Endodermal cell (in vitro differentiated cells): ENCODE data around the gene IZUMO4. TPM values are rescaled to one million over a fixed set of nuclear protein-coding genes. Genes with fewer than 3 reads are reported as not detected.

Experiments used
- DNase-seq: peaks from one replicate; pipeline ENCODE4 v3.0.0-alpha.2; 2017
- H3K27ac ChIP-seq: 2 replicates; pipeline ENCODE4 v1.5.1; 2013; ENCODE audit warnings: mild to moderate bottlenecking, low read depth, low read length, moderate library complexity
- H3K27me3 ChIP-seq: 2 replicates; pipeline ENCODE4 v1.6.1; 2013; ENCODE audit warnings: mild to moderate bottlenecking, low read length, moderate library complexity; ENCODE audit not compliant: insufficient read depth, control insufficient read depth, poor library complexity, severe bottlenecking
- H3K36me3 ChIP-seq: 2 replicates; pipeline ENCODE4 v1.7.0; 2013; ENCODE audit warnings: mild to moderate bottlenecking, low read length, moderate library complexity; ENCODE audit not compliant: control insufficient read depth, insufficient read depth
- H3K4me1 ChIP-seq: one replicate; pipeline ENCODE4 v1.7.0; 2013; ENCODE audit warnings: low read length; ENCODE audit not compliant: control insufficient read depth, insufficient read depth
- H3K4me3 ChIP-seq: 2 replicates; pipeline ENCODE4 v1.5.1; 2013; ENCODE audit warnings: mild to moderate bottlenecking, low read length, moderate library complexity
- H3K9ac ChIP-seq: 2 replicates; pipeline ENCODE4 v1.6.1; 2013; ENCODE audit warnings: mild to moderate bottlenecking, low read length, moderate library complexity; ENCODE audit not compliant: poor library complexity, severe bottlenecking; ENCODE audit errors: extremely low read depth
- H3K9me3 ChIP-seq: 2 replicates; pipeline ENCODE4 v1.6.1; 2013; ENCODE audit warnings: mild to moderate bottlenecking, low read length, moderate library complexity; ENCODE audit not compliant: control insufficient read depth
- H3K27ac Mint-ChIP-seq: 2 replicates; pipeline ENCODE4 v1.8.0; 2020; ENCODE audit warnings: mixed read lengths
- H3K27me3 Mint-ChIP-seq: 2 replicates; pipeline ENCODE4 v1.8.0; 2021; ENCODE audit warnings: mild to moderate bottlenecking, mixed read lengths; ENCODE audit not compliant: insufficient read depth
- H3K36me3 Mint-ChIP-seq: 2 replicates; pipeline ENCODE4 v1.8.0; 2020; ENCODE audit warnings: low read depth, mixed read lengths
- H3K4me1 Mint-ChIP-seq: 2 replicates; pipeline ENCODE4 v1.8.0; 2020; ENCODE audit warnings: mixed read lengths
- H3K4me3 Mint-ChIP-seq: 2 replicates; pipeline ENCODE4 v1.8.0; 2020; ENCODE audit warnings: mild to moderate bottlenecking, moderate library complexity, mixed read lengths
- H3K9me3 Mint-ChIP-seq: 2 replicates; pipeline ENCODE4 v1.8.0; 2020; ENCODE audit warnings: mild to moderate bottlenecking, mixed read lengths
- WGBS, 2 experiments: methylation state at CpG; one replicate each; pipeline versions ENCODE4 v1.1.5 to v1.1.7; 2013; ENCODE audit warnings: missing lambda C conversion rate in 2 of 2, mixed read lengths in 1 of 2; ENCODE audit not compliant: insufficient coverage in 1 of 2, insufficient read length in 1 of 2; 5-methylcytosine and 5-hydroxymethylcytosine counted together
- long read RNA-seq, 4 experiments: library from polyadenylated mRNA in 2 of 4; library from RNA in 1 of 4; library from capped mRNA in 1 of 4; stranded (forward) in 3 of 4; unstranded in 1 of 4; transcript quantifications; one replicate each; pipeline ENCODE4 v2.0.0, GENCODE V29; 2020 to 2021; ENCODE audit warnings: inconsistent platforms in 1 of 4
- polyA plus RNA-seq, 2 experiments: library from polyadenylated mRNA; stranded (reverse); fragments of 50-300 nt; gene quantifications; one replicate each; pipeline ENCODE4 v1.2.3, GENCODE V29; 2013
- total RNA-seq, 2 donors: library from RNA; stranded (reverse); fragmentation: NEBNext Ultra II Directional in 1 of 2; extraction: Animal tissue kit (Norgen Biotek cat#: 25700) in 1 of 2; gene quantifications; 2 replicates in 1 of 2; 3 replicates in 1 of 2; pipeline ENCODE4 v1.2.1, GENCODE V29; 2021
- TF ChIP-seq, protein P1 (sequence below): fragments of 200-600 bp; sonication (generic); conservative IDR thresholded peaks from 2 replicates; pipeline ENCODE4 v1.5.0; 2021; ENCODE audit warnings: antibody characterized with exemption, mild to moderate bottlenecking

The IZUMO4 gene
- total RNA-seq, result 1 to 10 TPM; 4.3 to 5.4 TPM
- 4.3 TPM for polyA plus RNA-seq (2013, experiment 1 of 2)
- polyA plus RNA-seq (2013, experiment 2 of 2), result 4.6 TPM
- long read RNA-seq, experiment 1, result 0 reads
- long read RNA-seq, experiment 2, partial matches to known transcripts, result 0 of 1 reads
- long read RNA-seq, experiment 2, other reads (novel, unspliced or antisense), result 1 of 1 reads
- long read RNA-seq, experiment 3, partial matches to known transcripts, result 0 of 1 reads
- long read RNA-seq, experiment 3, other reads (novel, unspliced or antisense), result 1 of 1 reads
- long read RNA-seq, experiment 4, result 0 reads

DNA sequence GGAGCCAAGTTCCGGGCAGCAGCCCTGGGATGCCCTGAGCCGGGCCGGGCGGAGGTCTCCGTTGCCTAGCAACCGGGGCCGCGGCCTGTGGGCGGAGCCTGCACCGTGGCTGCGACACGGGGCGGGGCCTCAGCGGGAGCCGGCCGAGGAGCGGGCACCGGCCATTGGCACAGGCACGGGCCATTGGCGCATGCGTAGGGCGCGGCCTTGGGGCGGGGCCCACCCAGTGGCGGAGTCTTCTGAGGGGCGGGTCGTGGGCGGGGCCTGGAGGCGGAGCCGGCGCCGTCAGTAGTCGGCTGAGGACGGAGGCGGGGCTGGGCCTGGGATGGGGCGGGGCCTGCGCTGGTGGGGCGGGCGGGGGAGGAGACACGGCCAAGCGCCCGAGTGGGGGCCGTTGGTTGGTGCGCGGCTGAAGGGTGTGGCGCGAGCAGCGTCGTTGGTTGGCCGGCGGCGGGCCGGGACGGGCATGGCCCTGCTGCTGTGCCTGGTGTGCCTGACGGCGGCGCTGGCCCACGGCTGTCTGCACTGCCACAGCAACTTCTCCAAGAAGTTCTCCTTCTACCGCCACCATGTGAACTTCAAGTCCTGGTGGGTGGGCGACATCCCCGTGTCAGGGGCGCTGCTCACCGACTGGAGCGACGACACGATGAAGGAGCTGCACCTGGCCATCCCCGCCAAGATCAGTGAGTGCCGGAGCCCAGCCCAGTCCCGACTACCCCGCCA lies at the start of gene IZUMO4:
Gene IZUMO4 (plus strand): TSS at position 436 of the 723 bp plus-strand sequence. CDS start 31 bp downstream, at position 467.
- TF ChIP-seq, protein P1, sequence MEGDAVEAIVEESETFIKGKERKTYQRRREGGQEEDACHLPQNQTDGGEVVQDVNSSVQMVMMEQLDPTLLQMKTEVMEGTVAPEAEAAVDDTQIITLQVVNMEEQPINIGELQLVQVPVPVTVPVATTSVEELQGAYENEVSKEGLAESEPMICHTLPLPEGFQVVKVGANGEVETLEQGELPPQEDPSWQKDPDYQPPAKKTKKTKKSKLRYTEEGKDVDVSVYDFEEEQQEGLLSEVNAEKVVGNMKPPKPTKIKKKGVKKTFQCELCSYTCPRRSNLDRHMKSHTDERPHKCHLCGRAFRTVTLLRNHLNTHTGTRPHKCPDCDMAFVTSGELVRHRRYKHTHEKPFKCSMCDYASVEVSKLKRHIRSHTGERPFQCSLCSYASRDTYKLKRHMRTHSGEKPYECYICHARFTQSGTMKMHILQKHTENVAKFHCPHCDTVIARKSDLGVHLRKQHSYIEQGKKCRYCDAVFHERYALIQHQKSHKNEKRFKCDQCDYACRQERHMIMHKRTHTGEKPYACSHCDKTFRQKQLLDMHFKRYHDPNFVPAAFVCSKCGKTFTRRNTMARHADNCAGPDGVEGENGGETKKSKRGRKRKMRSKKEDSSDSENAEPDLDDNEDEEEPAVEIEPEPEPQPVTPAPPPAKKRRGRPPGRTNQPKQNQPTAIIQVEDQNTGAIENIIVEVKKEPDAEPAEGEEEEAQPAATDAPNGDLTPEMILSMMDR, result peak; percentile 64
- H3K4me1 Mint-ChIP-seq, result peaks cover 2% of the 10 kb centered on the region
- WGBS, 2 experiments, result 1 to 5% methylated on average over 20 to 70 of the region's 70 CpGs
- Histone ChIP-seq H3K27me3 (no peaks in the 10 kb centered on the region), H3K4me3 (peak within 1 kb of the TSS; percentile 88), H3K27ac (peak within 1 kb of the TSS; percentile 89), H3K9ac (peak within 1 kb of the TSS; percentile 66), H3K4me1 (peaks cover 4% of the 10 kb centered on the region), H3K36me3 (peaks cover 19% of the 10 kb centered on the region), H3K9me3 (no peaks in the 10 kb centered on the region)
- H3K27me3 Mint-ChIP-seq, result no peaks in the 10 kb centered on the region
- peaks cover 14% of the 10 kb centered on the region for H3K36me3 Mint-ChIP-seq
- peak within 1 kb of the TSS; percentile 84 for H3K4me3 Mint-ChIP-seq
- H3K27ac Mint-ChIP-seq, result peak within 1 kb of the TSS; percentile 88
- peak; percentile 100 for DNase-seq
- H3K9me3 Mint-ChIP-seq, result no peaks in the 10 kb centered on the region

DNA sequence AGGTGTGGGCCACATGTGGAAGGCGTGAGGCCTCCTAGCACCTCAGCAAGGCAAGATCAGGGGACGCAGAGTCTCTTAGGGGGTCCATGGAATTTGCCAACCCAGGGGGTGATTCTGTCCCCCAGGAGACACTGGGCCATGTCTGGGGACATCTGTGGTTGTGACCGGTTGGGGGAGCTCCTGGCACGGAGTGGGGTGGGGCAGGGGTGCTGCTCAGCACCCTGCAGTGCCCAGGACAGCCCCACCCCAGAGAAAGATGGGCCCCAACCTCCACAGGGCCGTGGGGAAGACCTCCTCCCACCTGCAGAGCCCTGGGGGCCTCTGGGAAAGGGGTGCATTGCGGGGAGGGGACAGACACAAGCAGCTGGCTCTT lies 49.7 kb upstream of the IZUMO4 start:
- H3K9me3 ChIP-seq, result no peaks in the 10 kb centered on the region
- no peak overlapping the region for H3K4me3 Mint-ChIP-seq
- WGBS, 2 experiments, result 90 to 94% methylated on average over 5 to 6 of the region's 6 CpGs
- H3K36me3 Mint-ChIP-seq, result peaks cover 8% of the 10 kb centered on the region
- no peaks in the 10 kb centered on the region for H3K4me1 Mint-ChIP-seq
- no peak overlapping the region for H3K4me3 ChIP-seq
- no peaks in the 10 kb centered on the region for H3K9me3 Mint-ChIP-seq
- TF ChIP-seq, protein P1, result no peak
- H3K9ac ChIP-seq, result no peak overlapping the region
- no peak overlapping the region for H3K27ac Mint-ChIP-seq
- peaks cover 14% of the 10 kb centered on the region for H3K4me1 ChIP-seq
- DNase-seq, result no peak
- H3K36me3 ChIP-seq, result peaks cover 24% of the 10 kb centered on the region
- H3K27me3 Mint-ChIP-seq, result no peaks in the 10 kb centered on the region
- no peaks in the 10 kb centered on the region for H3K27me3 ChIP-seq
- no peak overlapping the region for H3K27ac ChIP-seq

DNA sequence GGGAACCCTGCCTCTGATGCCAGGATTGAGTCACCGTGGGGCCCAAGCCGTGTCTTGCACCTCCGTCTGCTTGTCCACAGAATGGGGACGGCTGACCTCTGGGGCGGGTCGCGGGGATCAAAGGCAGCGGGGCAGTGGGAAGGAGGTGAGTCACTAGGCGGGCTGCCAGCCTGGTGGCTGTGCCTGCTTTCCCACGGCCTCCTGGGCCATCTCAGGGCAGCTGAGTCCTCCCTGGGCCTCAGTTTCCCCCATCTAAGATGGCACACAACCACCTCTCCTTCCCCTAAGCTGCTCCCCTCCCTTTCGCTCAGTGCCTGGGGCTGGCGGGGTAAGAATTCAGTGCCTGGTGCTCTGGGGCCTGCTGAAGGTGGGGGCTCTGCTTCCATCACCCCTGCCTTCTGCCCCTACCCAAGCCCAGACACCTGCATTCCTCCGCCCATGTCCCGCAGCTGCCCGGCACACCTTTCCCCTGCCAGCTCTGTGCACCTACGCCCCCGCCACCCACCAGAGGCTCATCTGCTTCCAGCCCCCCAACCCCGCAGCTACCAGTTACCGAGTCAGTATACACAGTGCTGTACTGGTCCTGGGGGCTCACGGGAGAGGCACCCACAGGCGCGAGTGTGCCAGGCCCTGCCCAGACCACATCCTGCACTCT lies 49.1 kb upstream of the IZUMO4 start:
- H3K36me3 Mint-ChIP-seq, result peaks cover 8% of the 10 kb centered on the region
- TF ChIP-seq, protein P1, result no peak
- no peaks in the 10 kb centered on the region for H3K9me3 ChIP-seq
- WGBS, 2 experiments, result 91 to 95% methylated on average over 21 to 22 of the region's 22 CpGs
- no peaks in the 10 kb centered on the region for H3K27me3 ChIP-seq
- no peak overlapping the region for H3K4me3 ChIP-seq
- no peak for DNase-seq
- H3K36me3 ChIP-seq, result peaks cover 20% of the 10 kb centered on the region
- no peak overlapping the region for H3K4me3 Mint-ChIP-seq
- H3K27ac Mint-ChIP-seq, result no peak overlapping the region
- H3K4me1 Mint-ChIP-seq, result no peaks in the 10 kb centered on the region
- H3K4me1 ChIP-seq, result peaks cover 10% of the 10 kb centered on the region
- H3K27ac ChIP-seq, result no peak overlapping the region
- H3K9ac ChIP-seq, result no peak overlapping the region
- H3K27me3 Mint-ChIP-seq, result no peaks in the 10 kb centered on the region
- no peaks in the 10 kb centered on the region for H3K9me3 Mint-ChIP-seq
